HG02798 (cell line): ENCODE measurements around the gene GGTA1.

Experiments used
- ATAC-seq: cut with Tn5 transposase; IDR thresholded peaks from one replicate; pipeline ENCODE4 v1.9.1; 2021; ENCODE audit warnings: mild to moderate bottlenecking; ENCODE audit not compliant: unreplicated experiment, poor library complexity

The GGTA1 gene

DNA sequence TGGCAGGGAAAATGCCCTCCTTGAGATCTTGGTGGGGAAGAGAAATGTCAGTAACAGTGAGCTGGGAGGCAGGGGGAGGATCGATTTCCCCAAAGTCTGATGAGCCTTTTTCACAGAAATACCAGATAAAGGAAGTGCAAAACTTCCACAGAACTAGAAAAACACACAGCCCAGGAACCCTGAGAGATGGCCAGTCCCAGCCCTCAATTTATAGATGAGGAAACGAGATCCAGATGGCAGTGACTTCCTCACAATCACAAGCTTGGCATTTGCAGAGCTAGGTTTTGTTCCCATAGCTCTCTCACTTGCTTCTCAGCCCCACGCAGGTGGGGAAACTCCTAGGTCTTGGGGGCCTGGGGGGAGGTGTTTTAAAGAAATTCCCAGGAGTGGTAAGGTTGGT, 3.8 kb upstream of the GGTA1 start:
- ATAC-seq, result no peak

DNA sequence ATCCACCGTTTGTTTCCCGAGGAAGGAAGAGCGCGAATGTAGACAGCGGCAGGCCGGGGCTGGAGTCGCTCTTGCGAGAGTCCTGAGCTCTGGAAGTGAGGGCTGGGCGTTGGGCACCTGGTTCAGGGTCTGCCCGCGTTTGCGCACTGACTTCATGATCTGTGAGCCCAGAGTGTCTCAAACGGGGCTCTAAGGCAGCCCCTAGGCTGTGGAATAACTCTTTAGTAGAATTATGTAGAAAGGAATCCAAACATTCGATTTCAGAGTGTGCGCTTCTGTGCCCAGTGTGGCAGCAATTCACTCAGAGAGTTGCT, 478 bp upstream of the GGTA1 start:
- no peak for ATAC-seq

- no peak for ATAC-seq
Observed at GRCh38 chr9:121499177-121499426, 542 bp downstream of the GGTA1 start.

DNA sequence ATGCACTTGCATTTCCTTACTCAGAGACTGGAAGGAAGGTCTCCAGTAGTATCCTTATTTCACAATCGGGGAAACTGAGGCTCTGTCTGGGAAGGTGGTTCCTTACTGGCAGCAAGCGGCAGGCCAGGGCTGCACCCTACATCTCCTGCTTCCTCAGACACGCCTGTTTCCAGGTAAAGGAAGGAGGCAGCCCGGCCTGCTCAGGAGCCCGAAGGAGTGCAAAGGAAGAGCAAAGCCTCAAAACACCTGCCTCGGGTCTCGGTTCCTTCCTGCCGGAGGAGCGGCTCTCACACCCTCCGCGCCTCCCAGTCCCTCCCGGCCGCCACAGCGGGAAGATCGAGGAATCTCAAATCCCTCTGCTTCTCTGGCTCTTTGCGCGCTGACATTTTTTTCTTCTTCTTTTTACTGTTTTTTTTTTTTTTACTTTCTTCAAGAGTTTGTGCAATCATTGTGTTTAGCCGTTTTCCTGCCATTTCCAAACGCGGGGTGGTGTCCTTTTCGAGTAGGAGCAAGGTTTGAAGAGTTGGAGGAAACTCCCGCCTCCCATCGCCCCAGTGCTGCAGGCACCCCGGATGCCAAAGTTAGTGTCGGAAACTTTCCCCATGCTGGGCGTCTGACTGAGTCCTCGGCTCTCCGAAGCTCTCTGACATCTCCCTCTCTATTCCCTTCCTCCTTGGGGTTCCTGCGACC, 1.0 kb downstream of the GGTA1 start:
- ATAC-seq, result no peak

DNA sequence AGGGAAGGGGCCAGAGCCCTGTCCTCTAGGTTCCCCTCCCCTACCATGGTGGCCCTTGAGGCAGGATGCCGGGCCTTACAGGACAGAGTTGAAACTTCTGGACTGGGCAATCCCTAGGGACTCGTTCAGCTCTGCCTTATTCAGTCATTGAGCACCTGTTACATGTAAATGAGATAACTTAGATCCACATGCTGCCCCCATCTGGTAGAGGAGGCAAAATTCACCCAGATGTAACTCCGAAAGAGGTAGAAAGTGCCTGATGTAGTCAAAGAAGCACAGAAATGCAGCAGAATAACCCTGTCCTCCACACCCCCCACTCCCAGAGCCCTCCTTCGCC, 1.5 kb downstream of the GGTA1 start:
- peak; percentile 74 for ATAC-seq

- ATAC-seq, result no peak
Observed at GRCh38 chr9:121495976-121496375, 3.7 kb downstream of the GGTA1 start.

GRCh38 chr9:121494192-121494591, 5.5 kb downstream of the GGTA1 start:
- ATAC-seq, result no peak

- no peak for ATAC-seq
Observed at GRCh38 chr9:121491111-121491510, 8.5 kb downstream of the GGTA1 start.

DNA sequence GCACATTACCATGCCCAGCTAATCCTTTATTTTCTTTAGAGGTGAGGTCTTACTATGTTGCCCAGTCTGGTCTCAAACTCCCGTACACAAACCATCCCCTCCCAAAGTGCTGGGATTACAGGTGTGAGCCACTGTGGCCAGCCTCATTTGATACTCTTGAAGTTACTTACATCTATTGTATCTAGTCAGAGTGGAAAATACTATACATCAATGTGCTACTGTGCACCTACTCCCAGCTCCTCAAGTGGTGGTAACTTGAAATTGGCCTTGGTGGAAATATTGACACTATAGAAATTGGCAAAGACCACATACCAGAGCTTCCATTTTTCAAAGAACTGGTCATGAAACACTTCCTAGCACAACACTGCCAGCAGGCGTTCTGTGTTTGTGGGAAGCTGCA, 10.3 kb downstream of the GGTA1 start:
- no peak for ATAC-seq

DNA sequence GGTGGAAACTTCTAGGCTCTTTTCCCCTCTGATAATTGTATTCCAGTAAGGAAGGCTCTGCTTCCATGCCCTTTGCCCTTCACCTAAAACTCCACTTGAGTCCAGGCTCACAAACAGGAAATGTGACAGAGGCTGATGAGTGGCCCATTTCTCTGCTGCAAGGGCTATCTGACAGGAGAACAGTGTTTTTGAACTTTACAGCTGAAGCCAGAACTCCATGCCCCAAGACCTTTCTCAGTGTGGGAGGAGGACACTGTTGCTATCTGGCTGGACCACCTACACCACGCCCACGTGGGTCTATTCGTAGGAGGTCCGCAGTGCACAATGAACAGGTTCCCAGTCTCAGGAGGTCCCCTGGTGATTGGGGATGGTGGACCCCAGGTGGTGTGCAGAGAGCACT, 13.6 kb downstream of the GGTA1 start:
- ATAC-seq, result no peak

GRCh38 chr9:121485623-121486022, 14.0 kb downstream of the GGTA1 start:
- ATAC-seq, result no peak

GRCh38 chr9:121484651-121485446, 14.8 kb downstream of the GGTA1 start:
- ATAC-seq, result no peak

DNA sequence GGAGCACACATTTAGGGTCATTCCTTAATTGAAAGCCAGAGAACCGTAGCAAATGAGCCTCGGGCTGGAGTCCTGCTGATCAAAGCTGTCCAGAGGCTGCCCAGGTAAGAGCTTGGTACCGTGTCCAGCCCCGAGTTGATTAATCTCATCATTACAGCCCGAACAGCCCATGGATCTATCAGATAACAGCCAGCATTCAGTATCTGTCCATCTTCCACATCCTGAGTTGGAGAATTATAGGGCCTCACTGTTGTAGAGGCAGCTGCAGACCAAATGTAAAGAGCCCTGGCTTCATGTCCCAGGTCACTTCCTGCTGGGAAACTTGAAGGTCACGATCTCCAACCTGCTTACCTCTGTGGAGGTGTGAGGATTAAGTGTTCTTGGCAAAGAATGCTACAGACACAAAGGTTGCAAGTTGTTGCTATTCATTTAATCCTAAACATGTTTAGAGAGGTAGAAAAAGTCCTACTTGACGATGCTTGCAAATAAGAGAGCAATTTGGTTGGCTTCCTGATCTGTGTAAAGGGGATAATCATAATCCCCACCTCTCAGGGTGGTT, 16.1 kb downstream of the GGTA1 start:
- ATAC-seq, result no peak

GRCh38 chr9:121483049-121483448, 16.6 kb downstream of the GGTA1 start:
- no peak for ATAC-seq

DNA sequence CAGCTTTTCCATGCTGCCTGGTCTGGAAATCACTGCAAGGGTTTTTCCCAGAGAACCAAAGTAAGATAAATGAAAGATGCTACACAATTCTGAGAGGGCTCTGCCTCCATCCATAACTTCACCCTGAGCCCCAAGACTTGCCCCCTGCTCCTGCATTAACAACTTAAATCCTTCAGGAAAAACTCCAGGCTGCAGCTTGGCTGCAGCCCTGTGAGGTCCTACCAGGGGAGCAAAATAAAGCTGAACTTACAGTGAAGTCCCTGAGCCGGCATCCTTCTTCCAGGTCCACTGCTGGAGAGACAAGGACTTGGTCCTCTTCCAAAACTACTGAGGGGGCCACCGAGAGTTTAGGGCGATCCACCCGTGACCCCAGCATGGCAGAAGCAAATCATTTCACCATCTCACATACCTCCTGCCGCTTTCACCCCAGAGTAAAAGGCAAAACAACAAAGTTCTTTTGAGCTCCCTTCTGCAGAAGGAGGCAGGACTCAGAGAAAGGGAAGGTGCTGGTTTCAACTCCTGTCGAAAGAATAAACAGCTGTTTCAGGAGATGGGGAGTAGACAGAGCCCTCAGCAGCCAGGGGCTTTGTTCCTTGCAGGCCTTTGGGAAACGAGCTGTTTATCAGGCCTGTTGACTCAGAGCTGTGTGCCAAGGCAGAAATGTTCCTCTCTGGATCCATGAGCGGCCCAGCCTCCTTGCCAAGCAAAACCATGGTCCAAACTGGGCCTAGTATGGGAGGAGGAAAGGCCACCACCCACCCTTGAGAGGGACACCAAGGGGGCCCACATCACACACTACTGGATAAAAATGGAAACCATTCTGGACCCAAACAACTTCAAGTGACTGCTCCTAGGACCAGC, 20.6 kb downstream of the GGTA1 start:
- no peak for ATAC-seq

DNA sequence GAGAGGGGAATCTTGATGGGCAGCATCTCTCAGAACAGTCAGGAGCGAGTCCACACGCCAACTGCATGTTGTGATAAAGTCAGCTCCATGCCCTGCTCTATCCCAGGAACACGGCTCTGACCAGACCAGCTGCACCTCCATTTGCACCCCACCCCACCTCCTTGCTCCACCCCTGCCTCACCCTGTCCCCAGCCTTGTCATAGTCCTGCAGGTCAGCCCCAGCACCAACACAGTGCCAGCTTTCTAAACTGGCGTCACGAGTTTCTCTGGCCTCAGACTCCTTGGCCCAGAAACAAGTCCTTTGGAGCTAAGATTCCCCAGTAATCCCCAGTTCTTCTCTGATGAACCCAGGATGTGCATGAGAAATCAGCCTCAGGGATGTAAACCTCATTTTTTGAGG, 23.5 kb downstream of the GGTA1 start:
- no peak for ATAC-seq

DNA sequence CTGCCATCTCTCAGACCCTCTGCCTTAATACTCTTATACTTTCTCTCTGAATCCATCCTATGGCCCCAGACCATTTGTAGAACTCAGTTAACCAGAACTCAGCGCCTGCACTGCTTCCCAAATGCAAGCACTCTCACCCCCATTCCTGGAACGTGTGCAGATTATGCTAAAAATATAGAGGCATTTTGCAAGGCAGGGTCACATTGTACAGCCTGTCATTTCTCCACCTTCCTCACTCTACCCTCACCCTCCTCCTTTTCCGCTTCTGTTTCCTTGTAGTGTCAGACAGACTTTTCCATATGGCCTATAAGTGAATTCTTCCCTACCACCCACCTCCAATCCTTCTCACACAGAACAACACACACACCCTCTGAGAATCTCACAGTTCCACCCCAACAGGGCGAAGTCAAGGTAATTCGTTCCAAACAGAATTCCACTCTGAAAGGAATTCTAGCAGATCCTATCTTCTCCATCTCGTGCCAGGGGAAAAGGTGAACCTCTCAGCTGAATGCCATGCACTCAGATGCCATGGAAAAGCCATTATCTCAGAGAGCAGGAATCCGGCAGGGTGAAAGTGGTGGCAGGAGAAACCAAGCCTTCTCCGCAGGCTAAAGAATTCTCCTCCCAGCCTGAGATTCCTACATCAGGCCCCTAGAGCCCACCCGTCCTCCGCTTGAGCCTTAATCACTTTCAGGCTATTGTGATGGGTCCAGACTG, 25.3 kb downstream of the GGTA1 start:
- no peak for ATAC-seq

GRCh38 chr9:121473229-121473628, 26.4 kb downstream of the GGTA1 start:
- ATAC-seq, result no peak

DNA sequence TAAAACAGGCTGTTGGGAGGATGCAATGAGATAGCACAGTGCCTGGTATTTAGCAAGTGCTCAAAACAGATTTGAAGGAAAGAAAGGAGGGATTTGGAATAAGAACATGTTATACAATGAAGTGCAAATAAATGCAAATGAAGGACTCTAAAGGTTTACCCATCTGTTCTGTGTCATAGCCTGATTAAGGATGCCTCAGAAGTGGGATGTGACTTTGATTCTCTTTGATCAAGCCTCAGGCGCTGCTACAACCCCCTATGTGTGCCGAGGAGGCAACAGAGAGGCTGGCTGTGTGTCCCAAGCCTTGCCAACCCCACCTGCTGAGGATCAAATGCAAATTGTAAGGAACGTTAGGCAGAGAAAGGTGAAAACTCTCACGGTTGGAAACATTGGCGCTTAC, 27.2 kb downstream of the GGTA1 start:
- no peak for ATAC-seq

GRCh38 chr9:121466142-121466541, 33.5 kb downstream of the GGTA1 start:
- ATAC-seq, result no peak

DNA sequence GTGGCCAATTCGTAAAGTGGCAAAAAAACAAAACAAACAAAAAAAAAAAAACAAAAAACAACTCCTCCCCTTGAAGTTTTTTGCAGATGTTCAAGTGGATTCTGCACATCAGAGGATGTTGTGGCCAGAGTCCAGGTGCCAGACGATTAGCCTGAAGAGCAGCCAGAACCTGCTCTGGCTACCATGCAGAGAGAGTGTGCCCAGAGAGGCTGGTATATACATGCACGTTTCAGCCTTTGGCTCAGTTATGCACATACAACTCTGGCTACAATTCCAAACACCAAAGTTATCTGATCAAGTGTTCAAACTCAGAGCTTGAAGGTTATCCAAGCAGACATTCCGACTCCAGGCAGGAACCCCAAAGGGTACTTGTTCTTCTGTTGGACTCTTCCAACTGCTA, 34.7 kb downstream of the GGTA1 start:
- ATAC-seq, result no peak
